HEK293 (cell line): ENCODE data around the gene SP140L.

Experiments
- BCL6B ChIP-seq: fragments of 450-650 bp; formaldehyde crosslinking; IDR thresholded peaks from 2 replicates; pipeline ENCODE4 v1.5.1; 2017; ENCODE audit warnings: missing biosample characterization, missing genetic modification characterization
- CTCF ChIP-seq: fragments of 450-650 bp; formaldehyde crosslinking; IDR thresholded peaks from 2 replicates; pipeline ENCODE4 v1.5.1; 2016; ENCODE audit warnings: missing biosample characterization, missing genetic modification characterization
- KLF16 ChIP-seq: fragments of 450-650 bp; formaldehyde crosslinking; IDR thresholded peaks from 2 replicates; pipeline ENCODE4 v1.5.1; 2017; ENCODE audit warnings: missing biosample characterization, missing genetic modification characterization
- TSHZ1 ChIP-seq: fragments of 450-650 bp; formaldehyde crosslinking; IDR thresholded peaks from 2 replicates; pipeline ENCODE4 v1.5.1; 2016; ENCODE audit warnings: missing biosample characterization, missing genetic modification characterization, borderline replicate concordance
- ZFP3 ChIP-seq: fragments of 450-650 bp; formaldehyde crosslinking; IDR thresholded peaks from 2 replicates; pipeline ENCODE4 v1.5.1; 2016; ENCODE audit warnings: low read depth, missing biosample characterization, missing genetic modification characterization
- ZNF18 ChIP-seq: fragments of 450-650 bp; formaldehyde crosslinking; IDR thresholded peaks from 2 replicates; pipeline ENCODE4 v1.5.1; 2016; ENCODE audit warnings: missing biosample characterization, missing genetic modification characterization
- ZNF24 ChIP-seq: fragments of 450-650 bp; formaldehyde crosslinking; IDR thresholded peaks from 2 replicates; pipeline ENCODE4 v1.5.1; 2016; ENCODE audit warnings: missing biosample characterization, missing genetic modification characterization
- ZNF580 ChIP-seq: fragments of 450-650 bp; formaldehyde crosslinking; IDR thresholded peaks from 2 replicates; pipeline ENCODE4 v1.5.1; 2016; ENCODE audit warnings: missing biosample characterization, missing genetic modification characterization
- ZNF629 ChIP-seq: fragments of 450-650 bp; formaldehyde crosslinking; IDR thresholded peaks from 2 replicates; pipeline ENCODE4 v1.5.1; 2017; ENCODE audit warnings: missing biosample characterization, missing genetic modification characterization

- TF ChIP-seq BCL6B (no peak), CTCF (tag by site-specific recombination) (no peak), ZNF18 (no peak), KLF16 (tag by site-specific recombination) (no peak), TSHZ1 (tag by site-specific recombination) (no peak), ZNF629 (tag by site-specific recombination) (no peak), ZNF580 (tag by site-specific recombination) (no peak), ZNF24 (no peak), ZFP3 (tag by site-specific recombination) (no peak)
Measured at GRCh38 chr2:230419181-230419580, 92.2 kb downstream of the SP140L start.
